KMS-11 (cell line): ENCODE measurements around the gene HDDC3.

ENCODE experiments used
- H2AFZ ChIP-seq: fragments of 200-600 bp; sonication (generic); 2 replicates; pipeline ENCODE4 v1.6.1; 2016; ENCODE audit warnings: antibody characterized with exemption, mixed run types, low read depth
- H3K27ac ChIP-seq: fragments of 200-600 bp; sonication (generic); 2 replicates; pipeline ENCODE4 v1.6.1; 2016; ENCODE audit warnings: mild to moderate bottlenecking, mixed run types
- H3K27me3 ChIP-seq: fragments of 200-600 bp; sonication (generic); 2 replicates; pipeline ENCODE4 v1.6.1; 2017; ENCODE audit warnings: mild to moderate bottlenecking, low read depth, mixed run types, moderate library complexity; ENCODE audit not compliant: insufficient read depth
- H3K36me3 ChIP-seq: fragments of 200-600 bp; sonication (generic); 2 replicates; pipeline ENCODE4 v1.6.1; 2017; ENCODE audit warnings: mild to moderate bottlenecking, mixed run types; ENCODE audit not compliant: insufficient read depth
- H3K4me1 ChIP-seq: fragments of 200-600 bp; sonication (generic); 2 replicates; pipeline ENCODE4 v1.6.1; 2016; ENCODE audit warnings: mild to moderate bottlenecking, low read depth, mixed run types; ENCODE audit not compliant: poor library complexity, severe bottlenecking
- H3K4me2 ChIP-seq: fragments of 200-600 bp; sonication (generic); 2 replicates; pipeline ENCODE4 v1.7.0; 2016; ENCODE audit warnings: mild to moderate bottlenecking, mixed run types
- H3K4me3 ChIP-seq: fragments of 200-600 bp; sonication (generic); IDR thresholded peaks from 2 replicates; pipeline ENCODE4 v1.6.1; 2017; ENCODE audit warnings: low read depth, low read length, mixed read lengths; ENCODE audit not compliant: insufficient read depth
- H3K79me2 ChIP-seq: fragments of 200-600 bp; sonication (generic); 2 replicates; pipeline ENCODE4 v1.6.1; 2016; ENCODE audit warnings: low read depth, mixed run types; ENCODE audit not compliant: insufficient read depth
- H3K9ac ChIP-seq: fragments of 200-600 bp; sonication (generic); 2 replicates; pipeline ENCODE4 v1.6.1; 2016; ENCODE audit warnings: mild to moderate bottlenecking, mixed run types
- H4K20me1 ChIP-seq: fragments of 200-600 bp; sonication (generic); 2 replicates; pipeline ENCODE4 v1.6.1; 2016; ENCODE audit warnings: mild to moderate bottlenecking, mixed run types; ENCODE audit not compliant: insufficient read depth
- TF ChIP-seq, protein P1 (sequence below): fragments of 200-600 bp; sonication (generic); conservative IDR thresholded peaks from 2 replicates; pipeline ENCODE4 v1.6.1; 2017; ENCODE audit warnings: low read depth, mild to moderate bottlenecking, antibody characterized with exemption, low read length, moderate library complexity, mixed read lengths

HDDC3 gene

DNA sequence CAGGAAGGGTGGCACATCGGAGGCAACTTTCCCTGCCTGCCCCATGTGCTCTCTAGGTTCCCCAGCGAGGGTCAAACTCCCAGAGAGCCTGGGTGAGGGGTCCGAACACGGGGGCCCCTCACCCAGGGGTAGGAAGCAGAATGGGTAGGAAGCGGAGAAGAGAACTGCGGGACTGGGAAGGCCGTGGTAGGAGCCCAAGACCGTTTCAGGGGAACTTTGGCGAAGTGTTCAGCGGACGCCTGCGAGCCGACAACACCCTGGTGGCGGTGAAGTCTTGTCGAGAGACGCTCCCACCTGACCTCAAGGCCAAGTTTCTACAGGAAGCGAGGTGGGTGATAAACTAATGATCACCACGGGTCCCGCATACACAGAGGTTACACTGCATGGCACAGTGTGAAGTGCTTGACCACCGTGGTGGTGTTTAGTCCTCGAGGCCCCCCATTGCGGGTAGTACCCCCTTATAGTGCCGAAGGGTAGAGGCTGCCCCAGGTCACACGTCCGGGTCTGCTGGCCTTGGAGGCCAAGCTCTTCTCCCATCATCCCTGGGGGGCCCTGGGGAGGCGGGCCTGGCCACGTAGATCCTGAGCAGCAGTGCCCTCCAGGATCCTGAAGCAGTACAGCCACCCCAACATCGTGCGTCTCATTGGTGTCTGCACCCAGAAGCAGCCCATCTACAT lies 39.7 kb downstream of the HDDC3 start:
- TF ChIP-seq, protein P1, sequence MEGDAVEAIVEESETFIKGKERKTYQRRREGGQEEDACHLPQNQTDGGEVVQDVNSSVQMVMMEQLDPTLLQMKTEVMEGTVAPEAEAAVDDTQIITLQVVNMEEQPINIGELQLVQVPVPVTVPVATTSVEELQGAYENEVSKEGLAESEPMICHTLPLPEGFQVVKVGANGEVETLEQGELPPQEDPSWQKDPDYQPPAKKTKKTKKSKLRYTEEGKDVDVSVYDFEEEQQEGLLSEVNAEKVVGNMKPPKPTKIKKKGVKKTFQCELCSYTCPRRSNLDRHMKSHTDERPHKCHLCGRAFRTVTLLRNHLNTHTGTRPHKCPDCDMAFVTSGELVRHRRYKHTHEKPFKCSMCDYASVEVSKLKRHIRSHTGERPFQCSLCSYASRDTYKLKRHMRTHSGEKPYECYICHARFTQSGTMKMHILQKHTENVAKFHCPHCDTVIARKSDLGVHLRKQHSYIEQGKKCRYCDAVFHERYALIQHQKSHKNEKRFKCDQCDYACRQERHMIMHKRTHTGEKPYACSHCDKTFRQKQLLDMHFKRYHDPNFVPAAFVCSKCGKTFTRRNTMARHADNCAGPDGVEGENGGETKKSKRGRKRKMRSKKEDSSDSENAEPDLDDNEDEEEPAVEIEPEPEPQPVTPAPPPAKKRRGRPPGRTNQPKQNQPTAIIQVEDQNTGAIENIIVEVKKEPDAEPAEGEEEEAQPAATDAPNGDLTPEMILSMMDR, result no peak
- Histone ChIP-seq H3K36me3 (no peaks in the 10 kb centered on the region), H4K20me1 (no peaks in the 10 kb centered on the region), H3K4me3 (no peak overlapping the region), H3K79me2 (no peaks in the 10 kb centered on the region), H3K27ac (no peak overlapping the region), H2AFZ (no peak overlapping the region), H3K27me3 (no peaks in the 10 kb centered on the region), H3K4me1 (no peaks in the 10 kb centered on the region), H3K4me2 (no peak overlapping the region), H3K9ac (no peak overlapping the region)

DNA sequence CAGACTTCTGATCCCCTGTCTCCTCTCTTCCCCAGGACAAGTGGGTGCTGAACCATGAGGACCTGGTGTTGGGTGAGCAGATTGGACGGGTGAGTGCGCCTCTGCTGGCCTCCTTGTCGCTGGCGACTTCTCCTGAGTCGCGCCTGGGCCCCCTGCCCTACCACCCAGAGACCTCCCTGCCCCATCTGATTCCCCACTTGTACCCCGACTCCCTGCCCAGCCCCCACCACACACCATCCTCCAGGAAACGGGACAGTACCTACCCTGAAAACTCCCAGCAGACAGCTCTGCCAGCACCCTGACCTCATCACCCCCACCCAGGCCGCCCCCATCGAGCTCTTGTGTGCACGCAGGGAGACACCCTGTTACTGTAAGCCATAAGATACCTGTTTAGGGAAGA lies 40.3 kb downstream of the HDDC3 start:
- H3K27me3 ChIP-seq, result no peaks in the 10 kb centered on the region
- H3K27ac ChIP-seq, result no peak overlapping the region
- H4K20me1 ChIP-seq, result no peaks in the 10 kb centered on the region
- H3K4me3 ChIP-seq, result no peak overlapping the region
- no peak overlapping the region for H2AFZ ChIP-seq
- no peak overlapping the region for H3K4me2 ChIP-seq
- TF ChIP-seq, protein P1, result no peak
- no peak overlapping the region for H3K9ac ChIP-seq
- H3K4me1 ChIP-seq, result no peaks in the 10 kb centered on the region
- H3K79me2 ChIP-seq, result no peaks in the 10 kb centered on the region
- no peaks in the 10 kb centered on the region for H3K36me3 ChIP-seq

DNA sequence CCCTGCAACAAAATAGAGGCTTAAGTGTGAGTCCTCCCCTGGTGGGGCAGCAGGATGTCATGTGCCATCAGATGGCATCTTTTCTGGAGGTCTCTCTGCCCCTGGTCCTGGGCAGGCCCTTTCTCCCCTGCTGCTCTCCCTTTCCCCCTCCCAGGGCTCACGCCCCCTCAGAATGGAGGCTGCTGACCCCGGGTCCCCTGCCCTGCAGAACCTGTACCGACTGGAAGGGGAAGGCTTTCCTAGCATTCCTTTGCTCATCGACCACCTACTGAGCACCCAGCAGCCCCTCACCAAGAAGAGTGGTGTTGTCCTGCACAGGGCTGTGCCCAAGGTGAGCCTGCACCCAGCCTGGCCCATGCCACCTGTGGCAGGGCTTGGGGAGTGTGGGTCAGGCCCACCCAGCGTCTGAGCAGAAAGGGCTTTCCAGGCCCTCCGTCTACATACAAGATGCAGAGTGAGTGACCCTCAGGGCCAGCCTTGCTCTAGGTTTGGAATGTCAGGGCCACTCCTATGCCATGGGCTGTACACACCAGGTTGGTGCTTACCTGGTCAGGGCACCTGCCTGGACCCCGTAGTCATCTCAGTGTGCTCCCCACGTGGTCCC lies 40.9 kb downstream of the HDDC3 start:
- no peaks in the 10 kb centered on the region for H3K36me3 ChIP-seq

DNA sequence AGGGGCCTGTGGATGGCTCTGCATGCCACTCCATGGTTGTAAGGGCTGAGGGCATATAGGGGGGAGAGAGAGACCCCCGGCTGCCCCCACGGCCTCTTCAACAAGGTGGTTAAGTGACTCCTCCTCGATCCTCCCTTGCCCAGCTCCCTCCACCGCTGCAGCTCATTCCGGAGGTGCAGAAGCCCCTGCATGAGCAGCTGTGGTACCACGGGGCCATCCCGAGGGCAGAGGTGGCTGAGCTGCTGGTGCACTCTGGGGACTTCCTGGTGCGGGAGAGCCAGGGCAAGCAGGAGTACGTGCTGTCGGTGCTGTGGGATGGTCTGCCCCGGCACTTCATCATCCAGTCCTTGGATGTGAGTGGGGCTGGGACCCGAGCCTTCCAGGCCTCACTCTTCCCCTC lies 41.5 kb downstream of the HDDC3 start:
- Histone ChIP-seq H2AFZ (no peak overlapping the region), H3K36me3 (no peaks in the 10 kb centered on the region), H3K4me3 (no peak overlapping the region), H3K27me3 (no peaks in the 10 kb centered on the region), H3K4me2 (no peak overlapping the region), H3K79me2 (no peaks in the 10 kb centered on the region), H4K20me1 (no peaks in the 10 kb centered on the region), H3K4me1 (peaks cover 6% of the 10 kb centered on the region), H3K9ac (no peak overlapping the region), H3K27ac (no peak overlapping the region)
- TF ChIP-seq, protein P1, result no peak

More for the DNA sequence above, 40.9 kb downstream of the HDDC3 start:
- H3K9ac ChIP-seq, result no peak overlapping the region
- no peaks in the 10 kb centered on the region for H3K27me3 ChIP-seq
- no peak overlapping the region for H2AFZ ChIP-seq
- H4K20me1 ChIP-seq, result no peaks in the 10 kb centered on the region
- H3K27ac ChIP-seq, result no peak overlapping the region
- H3K4me3 ChIP-seq, result no peak overlapping the region
- no peaks in the 10 kb centered on the region for H3K79me2 ChIP-seq
- H3K4me2 ChIP-seq, result no peak overlapping the region
- H3K4me1 ChIP-seq, result peaks cover under 1% of the 10 kb centered on the region
- TF ChIP-seq, protein P1, result no peak
